Forelimb muscle (tissue), 1 donor: ENCODE results near the gene DAB2IP. TPM values are rescaled to one million over a fixed set of nuclear protein-coding genes. Genes with fewer than 3 reads are reported as not detected.

ENCODE experiments used
- DNase-seq: peaks from one replicate; pipeline ENCODE4 v3.0.0-alpha.2; 2013; ENCODE audit warnings: low read depth
- polyA plus RNA-seq: library from polyadenylated mRNA; unstranded; fragments of 120-200 nt; gene quantifications from one replicate; pipeline ENCODE4 v1.2.1, GENCODE V29; 2013; ENCODE audit not compliant: insufficient read length

DAB2IP gene
- polyA plus RNA-seq, 1 donor = 41.0 TPM

- no peak for DNase-seq
Observed at GRCh38 chr9:121625590-121625989, 25.8 kb upstream of the DAB2IP start.

GRCh38 chr9:121626012-121626411 is 25.4 kb upstream of the DAB2IP start:
- DNase-seq = no peak

- DNase-seq = no peak
Observed at GRCh38 chr9:121627427-121627826, 24.0 kb upstream of the DAB2IP start.

GRCh38 chr9:121628401-121628800 is 23.0 kb upstream of the DAB2IP start:
- no peak for DNase-seq

- DNase-seq = no peak
Observed at GRCh38 chr9:121631115-121631514, 20.3 kb upstream of the DAB2IP start.

- DNase-seq = no peak
Observed at GRCh38 chr9:121631978-121632418, 19.4 kb upstream of the DAB2IP start.

GRCh38 chr9:121633119-121633714 is 18.2 kb upstream of the DAB2IP start:
- DNase-seq = no peak

GRCh38 chr9:121633736-121634135 is 17.7 kb upstream of the DAB2IP start:
- no peak for DNase-seq

GRCh38 chr9:121634329-121635261 is 16.8 kb upstream of the DAB2IP start:
- DNase-seq = no peak

GRCh38 chr9:121635300-121635876 is 16.0 kb upstream of the DAB2IP start:
- no peak for DNase-seq

- DNase-seq = no peak
Observed at GRCh38 chr9:121636341-121636865, 15.0 kb upstream of the DAB2IP start.

GRCh38 chr9:121636978-121637712 is 14.3 kb upstream of the DAB2IP start:
- no peak for DNase-seq

- no peak for DNase-seq
Observed at GRCh38 chr9:121637713-121638220, 13.7 kb upstream of the DAB2IP start.

- DNase-seq = no peak
Observed at GRCh38 chr9:121638399-121638798, 13.0 kb upstream of the DAB2IP start.

GRCh38 chr9:121638901-121639592 is 12.4 kb upstream of the DAB2IP start:
- no peak for DNase-seq

- DNase-seq = no peak
Observed at GRCh38 chr9:121639619-121640018, 11.8 kb upstream of the DAB2IP start.

- DNase-seq = no peak
Observed at GRCh38 chr9:121640076-121640475, 11.4 kb upstream of the DAB2IP start.

- no peak for DNase-seq
Observed at GRCh38 chr9:121640491-121641223, 10.8 kb upstream of the DAB2IP start.

GRCh38 chr9:121641224-121641611 is 10.2 kb upstream of the DAB2IP start:
- no peak for DNase-seq

GRCh38 chr9:121642758-121643157 is 8.7 kb upstream of the DAB2IP start:
- no peak for DNase-seq
